ENCODE data around the gene PTPN12.

PTPN12 gene

DNA sequence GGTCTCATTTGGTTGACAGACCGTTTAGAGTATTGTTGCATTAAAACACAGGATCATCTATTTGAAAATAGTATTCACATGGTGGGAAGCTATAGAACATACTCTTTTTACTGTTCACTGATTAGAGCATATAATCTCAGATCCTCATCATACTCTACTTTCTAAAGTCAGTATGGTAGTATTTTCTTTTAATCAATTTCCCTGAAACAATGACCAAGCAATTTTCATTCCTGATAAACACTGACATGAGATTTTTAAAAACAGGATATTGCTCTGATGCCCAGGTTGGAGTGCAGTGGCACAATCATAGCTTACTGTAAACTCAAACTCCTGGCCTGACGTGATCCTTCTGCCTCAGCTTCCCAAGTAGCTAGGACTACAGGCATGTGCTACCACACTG lies 63.9 kb downstream of the PTPN12 start:
- no peak overlapping the region for H3K4me3 ChIP-seq (ENCODE audit: low read depth, low read length)
- DNase-seq (ENCODE audit: low read depth): no peak
- no peak for TF ChIP-seq MYC (IDR thresholded peaks at IDR 0.05; ENCODE audit: low read depth, low read length)
- TF ChIP-seq POLR2A (IDR thresholded peaks at IDR 0.05; ENCODE audit: extremely low read depth, insufficient read length): no peak
- TF ChIP-seq, protein P1, sequence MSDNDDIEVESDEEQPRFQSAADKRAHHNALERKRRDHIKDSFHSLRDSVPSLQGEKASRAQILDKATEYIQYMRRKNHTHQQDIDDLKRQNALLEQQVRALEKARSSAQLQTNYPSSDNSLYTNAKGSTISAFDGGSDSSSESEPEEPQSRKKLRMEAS (IDR thresholded peaks at IDR 0.05; ENCODE audit: low read depth, low read length): no peak
- TF ChIP-seq, protein P2, sequence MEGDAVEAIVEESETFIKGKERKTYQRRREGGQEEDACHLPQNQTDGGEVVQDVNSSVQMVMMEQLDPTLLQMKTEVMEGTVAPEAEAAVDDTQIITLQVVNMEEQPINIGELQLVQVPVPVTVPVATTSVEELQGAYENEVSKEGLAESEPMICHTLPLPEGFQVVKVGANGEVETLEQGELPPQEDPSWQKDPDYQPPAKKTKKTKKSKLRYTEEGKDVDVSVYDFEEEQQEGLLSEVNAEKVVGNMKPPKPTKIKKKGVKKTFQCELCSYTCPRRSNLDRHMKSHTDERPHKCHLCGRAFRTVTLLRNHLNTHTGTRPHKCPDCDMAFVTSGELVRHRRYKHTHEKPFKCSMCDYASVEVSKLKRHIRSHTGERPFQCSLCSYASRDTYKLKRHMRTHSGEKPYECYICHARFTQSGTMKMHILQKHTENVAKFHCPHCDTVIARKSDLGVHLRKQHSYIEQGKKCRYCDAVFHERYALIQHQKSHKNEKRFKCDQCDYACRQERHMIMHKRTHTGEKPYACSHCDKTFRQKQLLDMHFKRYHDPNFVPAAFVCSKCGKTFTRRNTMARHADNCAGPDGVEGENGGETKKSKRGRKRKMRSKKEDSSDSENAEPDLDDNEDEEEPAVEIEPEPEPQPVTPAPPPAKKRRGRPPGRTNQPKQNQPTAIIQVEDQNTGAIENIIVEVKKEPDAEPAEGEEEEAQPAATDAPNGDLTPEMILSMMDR (IDR thresholded peaks at IDR 0.05; ENCODE audit: low read depth, low read length): no peak

DNA sequence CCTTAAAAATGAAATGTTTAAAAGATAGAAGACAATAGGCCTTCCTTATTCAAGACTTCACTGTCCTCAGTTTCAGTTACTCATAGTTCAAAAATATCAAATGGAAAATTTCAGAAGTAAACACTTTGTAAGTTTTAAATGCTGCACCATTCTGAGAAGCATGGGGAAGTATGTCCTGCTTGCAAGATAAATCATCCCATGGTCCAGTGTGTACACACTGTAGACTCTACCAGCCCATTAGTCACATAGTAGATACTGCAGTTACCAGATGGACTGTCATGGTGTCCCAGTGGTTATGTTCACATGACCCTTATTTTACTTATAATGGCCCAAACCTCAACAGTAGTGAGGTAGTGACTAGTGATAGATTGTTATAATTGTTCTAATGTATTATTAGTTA lies 69.5 kb downstream of the PTPN12 start:
- TF ChIP-seq, protein P2 (IDR thresholded peaks at IDR 0.05; ENCODE audit: low read depth, low read length): no peak
- no peak for TF ChIP-seq POLR2A (IDR thresholded peaks at IDR 0.05; ENCODE audit: extremely low read depth, insufficient read length)
- DNase-seq (ENCODE audit: low read depth): no peak
- H3K4me3 ChIP-seq (ENCODE audit: low read depth, low read length): no peak overlapping the region

DNA sequence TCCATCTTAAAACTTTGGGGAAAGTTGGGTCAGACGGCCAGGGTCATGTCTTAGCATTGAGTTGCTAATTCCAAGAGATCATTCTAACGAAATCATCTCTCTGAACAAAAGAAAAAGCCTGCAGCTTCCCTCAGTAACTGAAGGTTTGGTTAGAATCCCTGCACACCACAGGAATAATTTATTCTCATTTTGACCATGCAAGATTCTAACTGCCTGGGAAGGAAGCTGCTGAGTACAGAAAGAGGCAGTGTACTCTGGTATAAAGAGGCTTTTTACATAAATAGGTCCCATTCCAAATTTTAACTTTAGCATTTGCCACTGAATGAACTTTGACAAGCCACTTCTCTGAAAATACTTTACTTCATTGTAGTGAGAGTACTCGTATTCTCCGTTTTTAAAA lies 82.2 kb downstream of the PTPN12 start:
- no peak for TF ChIP-seq MYC (IDR thresholded peaks at IDR 0.05; ENCODE audit: low read depth, low read length)
- no peak for TF ChIP-seq POLR2A (IDR thresholded peaks at IDR 0.05; ENCODE audit: extremely low read depth, insufficient read length)
- TF ChIP-seq, protein P2 (IDR thresholded peaks at IDR 0.05; ENCODE audit: low read depth, low read length): no peak
- TF ChIP-seq, protein P1 (IDR thresholded peaks at IDR 0.05; ENCODE audit: low read depth, low read length): no peak
- no peak for DNase-seq (ENCODE audit: low read depth)
- no peak overlapping the region for H3K4me3 ChIP-seq (ENCODE audit: low read depth, low read length)

DNA sequence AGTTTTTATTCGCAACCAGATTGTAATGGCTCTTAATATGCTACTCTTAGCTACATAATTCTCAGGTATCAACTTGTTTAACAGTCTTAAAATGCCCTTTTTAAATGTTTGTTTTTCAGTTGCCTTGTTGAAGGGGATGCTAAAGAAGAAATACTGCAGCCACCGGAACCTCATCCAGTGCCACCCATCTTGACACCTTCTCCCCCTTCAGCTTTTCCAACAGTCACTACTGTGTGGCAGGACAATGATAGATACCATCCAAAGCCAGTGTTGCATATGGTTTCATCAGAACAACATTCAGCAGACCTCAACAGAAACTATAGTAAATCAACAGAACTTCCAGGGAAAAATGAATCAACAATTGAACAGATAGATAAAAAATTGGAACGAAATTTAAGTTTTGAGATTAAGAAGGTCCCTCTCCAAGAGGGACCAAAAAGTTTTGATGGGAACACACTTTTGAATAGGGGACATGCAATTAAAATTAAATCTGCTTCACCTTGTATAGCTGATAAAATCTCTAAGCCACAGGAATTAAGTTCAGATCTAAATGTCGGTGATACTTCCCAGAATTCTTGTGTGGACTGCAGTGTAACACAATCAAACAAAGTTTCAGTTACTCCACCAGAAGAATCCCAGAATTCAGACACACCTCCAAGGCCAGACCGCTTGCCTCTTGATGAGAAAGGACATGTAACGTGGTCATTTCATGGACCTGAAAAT lies 89.7 kb downstream of the PTPN12 start:
- H3K4me3 ChIP-seq (ENCODE audit: low read depth, low read length): no peak overlapping the region
- no peak for DNase-seq (ENCODE audit: low read depth)
- TF ChIP-seq, protein P1 (IDR thresholded peaks at IDR 0.05; ENCODE audit: low read depth, low read length): no peak
- TF ChIP-seq POLR2A (IDR thresholded peaks at IDR 0.05; ENCODE audit: extremely low read depth, insufficient read length) (no peak), MYC (IDR thresholded peaks at IDR 0.05; ENCODE audit: low read depth, low read length) (no peak)
- TF ChIP-seq, protein P2 (IDR thresholded peaks at IDR 0.05; ENCODE audit: low read depth, low read length): no peak

DNA sequence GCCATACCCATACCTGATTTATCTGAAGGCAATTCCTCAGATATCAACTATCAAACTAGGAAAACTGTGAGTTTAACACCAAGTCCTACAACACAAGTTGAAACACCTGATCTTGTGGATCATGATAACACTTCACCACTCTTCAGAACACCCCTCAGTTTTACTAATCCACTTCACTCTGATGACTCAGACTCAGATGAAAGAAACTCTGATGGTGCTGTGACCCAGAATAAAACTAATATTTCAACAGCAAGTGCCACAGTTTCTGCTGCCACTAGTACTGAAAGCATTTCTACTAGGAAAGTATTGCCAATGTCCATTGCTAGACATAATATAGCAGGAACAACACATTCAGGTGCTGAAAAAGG lies 90.2 kb downstream of the PTPN12 start:
- TF ChIP-seq, protein P2 (IDR thresholded peaks at IDR 0.05; ENCODE audit: low read depth, low read length): no peak
- TF ChIP-seq, protein P1 (IDR thresholded peaks at IDR 0.05; ENCODE audit: low read depth, low read length): no peak
- TF ChIP-seq POLR2A (IDR thresholded peaks at IDR 0.05; ENCODE audit: extremely low read depth, insufficient read length) (no peak), MYC (IDR thresholded peaks at IDR 0.05; ENCODE audit: low read depth, low read length) (no peak)
- no peak overlapping the region for H3K4me3 ChIP-seq (ENCODE audit: low read depth, low read length)
- no peak for DNase-seq (ENCODE audit: low read depth)

DNA sequence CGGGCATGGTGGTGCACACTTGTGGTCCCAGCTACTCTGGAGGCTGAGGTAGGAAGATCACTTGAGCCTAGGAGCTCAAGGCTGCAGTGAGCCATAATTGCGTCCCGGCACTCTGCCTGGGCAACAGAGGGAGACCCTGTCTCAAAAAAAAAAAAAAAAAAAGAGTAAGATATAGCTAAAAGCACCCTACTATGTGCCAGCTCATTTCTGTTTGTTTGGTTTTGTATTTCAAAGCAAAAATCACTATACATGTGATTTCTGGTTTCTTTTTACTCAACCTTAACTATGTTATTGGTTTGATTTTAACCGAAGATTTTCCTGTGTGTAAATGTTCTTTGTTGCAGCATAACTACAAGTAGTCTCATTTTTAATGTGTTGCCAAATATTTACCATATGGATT lies 92.7 kb downstream of the PTPN12 start:
- DNase-seq (ENCODE audit: low read depth): no peak
- H3K4me3 ChIP-seq (ENCODE audit: low read depth, low read length): no peak overlapping the region
- TF ChIP-seq POLR2A (IDR thresholded peaks at IDR 0.05; ENCODE audit: extremely low read depth, insufficient read length): no peak

Data from NB4 (cell line).